Neuronal stem cell (in vitro differentiated cells): ENCODE data around the gene CST6.

Source experiments
- DNase-seq: peaks from one replicate; pipeline ENCODE4 v3.0.0-alpha.2; 2013; ENCODE audit warnings: low spot score
- H2AFZ ChIP-seq: one replicate; pipeline ENCODE4 v1.6.1; 2013; ENCODE audit warnings: mild to moderate bottlenecking, low read length, inconsistent platforms
- H2AK5ac ChIP-seq: 2 replicates; pipeline ENCODE4 v1.6.1; 2013; ENCODE audit warnings: low read depth, mild to moderate bottlenecking, inconsistent platforms, low read length, moderate library complexity, mixed read lengths
- H2BK120ac ChIP-seq: 2 replicates; pipeline ENCODE4 v1.6.1; 2013; ENCODE audit warnings: low read depth, mild to moderate bottlenecking, inconsistent platforms, low read length, moderate library complexity, mixed read lengths
- H2BK12ac ChIP-seq: one replicate; pipeline ENCODE4 v1.6.1; 2013; ENCODE audit warnings: low read length, inconsistent platforms
- H2BK15ac ChIP-seq: 2 replicates; pipeline ENCODE4 v1.6.1; 2013; ENCODE audit warnings: mild to moderate bottlenecking, low read length, inconsistent platforms, mixed read lengths
- H2BK5ac ChIP-seq: one replicate; pipeline ENCODE4 v1.6.1; 2013; ENCODE audit warnings: inconsistent platforms, mild to moderate bottlenecking, low read length, moderate library complexity
- H3K14ac ChIP-seq: one replicate; pipeline ENCODE4 v1.6.1; 2013; ENCODE audit warnings: low read length, inconsistent platforms
- H3K18ac ChIP-seq: 2 replicates; pipeline ENCODE4 v1.6.1; 2013; ENCODE audit warnings: low read length, inconsistent platforms
- H3K23ac ChIP-seq: 2 replicates; pipeline ENCODE4 v1.6.1; 2013; ENCODE audit warnings: low read depth, mild to moderate bottlenecking, mixed read lengths, low read length, inconsistent platforms; ENCODE audit not compliant: poor library complexity
- H3K27ac ChIP-seq: replicated peaks from 3 replicates; pipeline ENCODE4 v1.5.1; 2013; ENCODE audit warnings: low read length, inconsistent platforms
- H3K27me3 ChIP-seq, 3 experiments: 2 replicates each; pipeline ENCODE4 v1.6.1; 2013; ENCODE audit warnings: low read length in 3 of 3, mild to moderate bottlenecking in 2 of 3, inconsistent platforms in 1 of 3, low read depth in 1 of 3, mixed read lengths in 1 of 3, moderate library complexity in 1 of 3; ENCODE audit not compliant: control insufficient read depth in 3 of 3, insufficient read depth in 3 of 3
- H3K36me3 ChIP-seq, 2 donors: replicated peaks in 1 of 2; 2 replicates each; pipeline ENCODE4 v1.6.1; 2013; ENCODE audit warnings: low read length in 2 of 2; ENCODE audit not compliant: control insufficient read depth in 2 of 2, insufficient read depth in 2 of 2
- H3K4ac ChIP-seq: 2 replicates; pipeline ENCODE4 v1.6.1; 2013; ENCODE audit warnings: inconsistent platforms, mild to moderate bottlenecking, low read length, moderate library complexity
- H3K4me1 ChIP-seq, 2 donors: 1 replicate in 1 of 2; 2 replicates in 1 of 2; pipeline ENCODE4 v1.6.1; 2013; ENCODE audit warnings: low read length in 2 of 2, low read depth in 1 of 2; ENCODE audit not compliant: control insufficient read depth in 2 of 2, insufficient read depth in 1 of 2
- H3K4me2 ChIP-seq: one replicate; pipeline ENCODE4 v1.6.1; 2013; ENCODE audit warnings: mild to moderate bottlenecking, low read length, inconsistent platforms; ENCODE audit not compliant: insufficient read depth, poor library complexity, severe bottlenecking
- H3K4me3 ChIP-seq, 2 donors: 2 replicates each; pipeline ENCODE4 v1.5.1; 2013; ENCODE audit warnings: low read length in 2 of 2, mild to moderate bottlenecking in 2 of 2, inconsistent platforms in 1 of 2, moderate library complexity in 1 of 2
- H3K79me1 ChIP-seq: one replicate; pipeline ENCODE4 v1.6.1; 2013; ENCODE audit warnings: low read depth, mild to moderate bottlenecking, inconsistent platforms, low read length, moderate library complexity
- H3K9ac ChIP-seq: one replicate; pipeline ENCODE4 v1.6.1; 2013; ENCODE audit warnings: mild to moderate bottlenecking, low read depth, low read length, inconsistent platforms; ENCODE audit not compliant: poor library complexity
- H3K9me3 ChIP-seq, 2 donors: replicated peaks in 1 of 2; 2 replicates each; pipeline versions ENCODE3 to v1.6.1; 2013; ENCODE audit warnings: low read length in 2 of 2, mild to moderate bottlenecking in 2 of 2, inconsistent platforms in 1 of 2, low read depth in 1 of 2, mixed read lengths in 1 of 2, moderate library complexity in 1 of 2; ENCODE audit not compliant: control insufficient read depth in 2 of 2, insufficient read depth in 1 of 2
- H4K8ac ChIP-seq: one replicate; pipeline ENCODE4 v1.6.1; 2013; ENCODE audit warnings: low read depth, mild to moderate bottlenecking, inconsistent platforms, low read length, moderate library complexity
- H4K91ac ChIP-seq: one replicate; pipeline ENCODE4 v1.6.1; 2013; ENCODE audit warnings: low read length, low read depth, mild to moderate bottlenecking, inconsistent platforms; ENCODE audit not compliant: poor library complexity
- WGBS, 2 donors: extraction: QIAGEN DNeasy Blood & Tissue Kit; methylation state at CpG; one replicate each; pipeline ENCODE4 v1.1.7; 2013; ENCODE audit warnings: missing lambda C conversion rate in 2 of 2, mixed read lengths in 1 of 2; ENCODE audit not compliant: insufficient read length in 2 of 2, insufficient replicate concordance in 1 of 2; ENCODE audit errors: extremely low coverage in 2 of 2; 5-methylcytosine and 5-hydroxymethylcytosine counted together

The CST6 gene

GRCh38 chr11:66046901-66047300, 35.1 kb downstream of the CST6 start:
- Histone ChIP-seq H3K18ac (no peak overlapping the region), H2BK15ac (no peak overlapping the region), H3K4me3 (no peak overlapping the region), H2AFZ (no peak overlapping the region), H3K9me3 (no peaks in the 10 kb centered on the region), H3K4me2 (no peak overlapping the region), H3K79me1 (peaks cover 11% of the 10 kb centered on the region), H3K23ac (no peak overlapping the region), H3K4me1 (peaks cover 14 to 22% of the 10 kb centered on the region in 2 donors), H2BK120ac (no peak overlapping the region), H3K27ac (no peak overlapping the region), H3K14ac (no peak overlapping the region), H3K9ac (no peak overlapping the region), H3K4ac (no peak overlapping the region), H3K36me3 (peaks cover 0 to 16% of the 10 kb centered on the region in 2 donors), H2BK5ac (no peak overlapping the region), H4K91ac (no peak overlapping the region), H2AK5ac (no peak overlapping the region), H2BK12ac (no peak overlapping the region), H3K27me3 (no peaks in the 10 kb centered on the region), H4K8ac (no peak overlapping the region)
- WGBS, 2 donors, result no CpG with 5 or more reads among the region's 3 CpGs
- no peak for DNase-seq

GRCh38 chr11:66047541-66048365, 35.9 kb downstream of the CST6 start:
- Histone ChIP-seq H3K23ac (peak overlapping the region; percentile 1), H3K4me3 (peak overlapping the region in 1 of 2 donors; percentile 53), H3K4me2 (peak overlapping the region; percentile 89), H4K91ac (no peak overlapping the region), H3K4me1 (peaks cover 14 to 22% of the 10 kb centered on the region in 2 donors), H2BK15ac (peak overlapping the region; percentile 72), H2AFZ (no peak overlapping the region), H3K27ac (no peak overlapping the region), H2BK12ac (no peak overlapping the region), H3K18ac (peak overlapping the region; percentile 81), H3K36me3 (peaks cover 0 to 13% of the 10 kb centered on the region in 2 donors), H2BK120ac (no peak overlapping the region), H3K79me1 (peaks cover 16% of the 10 kb centered on the region), H2BK5ac (no peak overlapping the region), H3K9ac (no peak overlapping the region), H4K8ac (no peak overlapping the region), H3K4ac (no peak overlapping the region), H3K9me3 (no peaks in the 10 kb centered on the region), H2AK5ac (peak overlapping the region; percentile 67), H3K14ac (peak overlapping the region; percentile 22), H3K27me3 (no peaks in the 10 kb centered on the region)
- no CpG with 5 or more reads among the region's 11 CpGs for WGBS, 2 donors
- no peak for DNase-seq

GRCh38 chr11:66048547-66049323, 36.9 kb downstream of the CST6 start, which contains the start of gene GAL3ST3:
Gene GAL3ST3, minus strand, starts transcription at chr11:66049161. Its CDS starts 3,746 bp downstream, at chr11:66045415.
- peak within 1 kb of the TSS; percentile 99 for H3K18ac ChIP-seq
- peak within 1 kb of the TSS; percentile 74 for H2BK120ac ChIP-seq
- H2AFZ ChIP-seq, result peak within 1 kb of the TSS; percentile 87
- peak within 1 kb of the TSS; percentile 13 for H3K27ac ChIP-seq
- H4K91ac ChIP-seq, result no peak within 1 kb of the TSS
- H3K23ac ChIP-seq, result peak within 1 kb of the TSS; percentile 28
- H3K9me3 ChIP-seq, result no peaks in the 10 kb centered on the region
- no peak within 1 kb of the TSS for H3K14ac ChIP-seq
- peak within 1 kb of the TSS; percentile 90 for H2BK15ac ChIP-seq
- H2AK5ac ChIP-seq, result peak within 1 kb of the TSS; percentile 93
- H3K27me3 ChIP-seq, result no peaks in the 10 kb centered on the region
- peak within 1 kb of the TSS; percentile 73 for H2BK12ac ChIP-seq
- H3K79me1 ChIP-seq, result peaks cover 17% of the 10 kb centered on the region
- peak within 1 kb of the TSS; percentile 84 for H3K9ac ChIP-seq
- peak; percentile 66 for DNase-seq
- no peak within 1 kb of the TSS for H3K4ac ChIP-seq
- peaks cover 5 to 8% of the 10 kb centered on the region in 2 donors for H3K36me3 ChIP-seq
- peak within 1 kb of the TSS; percentile 53 to 86 for H3K4me3 ChIP-seq
- H3K4me2 ChIP-seq, result peak within 1 kb of the TSS; percentile 89
- peak within 1 kb of the TSS; percentile 49 for H2BK5ac ChIP-seq
- H4K8ac ChIP-seq, result peak within 1 kb of the TSS; percentile 89
- WGBS, 2 donors, result no CpG with 5 or more reads among the region's 39 CpGs
- peaks cover 23 to 27% of the 10 kb centered on the region in 2 donors for H3K4me1 ChIP-seq
